Measurements from ENCODE around the gene USP48.
"Not testable (repeated sequence)": the region's sequence is repeated elsewhere in the genome, so short reads cannot be mapped to it uniquely, and the experiment has no call there.

The USP48 gene

GRCh38 chr1:21782868-21783678 lies at the start of gene USP48:
Gene USP48 (minus strand): TSS chr1:21783149. CDS start chr1:21782957, 192 bp downstream.
- no peaks in the 10 kb centered on the region for H3K9me3 Mint-ChIP-seq
- CTCF ChIA-PET: interaction anchor here (1.1 to 1.9 kb wide), 3 partner anchors 21 to 80 kb away, joined by 3 to 11 read pairs (median 4); no protein-coding TSS in a partner anchor
- H3K36me3 Mint-ChIP-seq: peaks cover 15% of the 10 kb centered on the region
- peaks cover 6% of the 10 kb centered on the region for H3K27me3 Mint-ChIP-seq
- H3K27ac Mint-ChIP-seq: peak within 1 kb of the TSS; percentile 99
- H3K4me3 Mint-ChIP-seq: peak within 1 kb of the TSS; percentile 90
- DNase-seq: peak; percentile 97
- peaks cover 32% of the 10 kb centered on the region for H3K4me1 Mint-ChIP-seq

GRCh38 chr1:21831454-21831970 lies 48.6 kb upstream of the USP48 start:
- H3K27me3 Mint-ChIP-seq: no peaks in the 10 kb centered on the region

DNA sequence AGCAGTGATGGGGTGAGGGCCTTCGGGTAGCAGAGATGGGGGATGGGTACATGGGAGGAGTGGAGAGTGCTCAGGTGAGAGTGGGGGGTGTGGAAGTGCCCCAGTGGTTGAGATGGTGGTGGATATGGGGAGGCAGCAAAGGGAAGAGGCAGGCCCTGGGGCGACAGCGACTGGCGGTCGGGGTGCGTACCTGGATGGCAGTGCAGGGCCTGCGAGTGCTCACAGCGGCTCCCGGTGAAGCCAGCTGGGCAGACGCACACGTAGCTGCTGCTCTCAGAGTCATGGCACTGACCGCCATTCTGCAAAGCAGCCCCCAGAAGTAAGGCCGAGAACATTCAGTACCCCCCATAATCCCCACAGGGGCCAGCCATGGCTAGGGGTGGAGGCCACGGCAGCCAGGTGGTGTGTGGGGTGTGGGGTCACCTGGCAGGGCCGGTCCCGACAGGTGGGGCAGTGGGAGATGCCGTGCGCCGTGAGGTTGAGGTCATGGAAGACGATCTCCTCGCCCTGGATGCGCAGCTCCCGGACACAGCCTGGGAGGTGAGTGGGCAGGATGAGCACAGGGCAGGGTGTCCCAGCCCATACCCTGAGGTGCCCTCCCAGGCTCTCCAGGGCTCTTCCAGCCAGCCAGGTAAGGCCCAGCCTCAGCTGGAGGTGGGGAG lies 48.0 kb upstream of the USP48 start:
- Mint-ChIP-seq H3K36me3 (peaks cover 5% of the 10 kb centered on the region), H3K4me3 (no peak overlapping the region), H3K9me3 (peaks cover 16% of the 10 kb centered on the region), H3K27ac (no peak overlapping the region), H3K4me1 (no peaks in the 10 kb centered on the region), H3K27me3 (no peaks in the 10 kb centered on the region)
- DNase-seq: no peak
- CTCF ChIA-PET: no interaction called here

More at GRCh38 chr1:21831454-21831970, 48.6 kb upstream of the USP48 start:
- DNase-seq: no peak
- Mint-ChIP-seq H3K36me3 (peaks cover 5% of the 10 kb centered on the region), H3K27ac (no peak overlapping the region), H3K4me1 (no peaks in the 10 kb centered on the region), H3K9me3 (peaks cover 16% of the 10 kb centered on the region), H3K4me3 (no peak overlapping the region)
- CTCF ChIA-PET: no interaction called here

GRCh38 chr1:21829294-21829693 lies 46.3 kb upstream of the USP48 start:
- DNase-seq: no peak
- H3K4me3 Mint-ChIP-seq: no peak overlapping the region
- no peaks in the 10 kb centered on the region for H3K4me1 Mint-ChIP-seq
- H3K36me3 Mint-ChIP-seq: peaks cover 4% of the 10 kb centered on the region
- CTCF ChIA-PET: no interaction called here
- no peak overlapping the region for H3K27ac Mint-ChIP-seq
- H3K9me3 Mint-ChIP-seq: peaks cover 9% of the 10 kb centered on the region
- H3K27me3 Mint-ChIP-seq: no peaks in the 10 kb centered on the region

DNA sequence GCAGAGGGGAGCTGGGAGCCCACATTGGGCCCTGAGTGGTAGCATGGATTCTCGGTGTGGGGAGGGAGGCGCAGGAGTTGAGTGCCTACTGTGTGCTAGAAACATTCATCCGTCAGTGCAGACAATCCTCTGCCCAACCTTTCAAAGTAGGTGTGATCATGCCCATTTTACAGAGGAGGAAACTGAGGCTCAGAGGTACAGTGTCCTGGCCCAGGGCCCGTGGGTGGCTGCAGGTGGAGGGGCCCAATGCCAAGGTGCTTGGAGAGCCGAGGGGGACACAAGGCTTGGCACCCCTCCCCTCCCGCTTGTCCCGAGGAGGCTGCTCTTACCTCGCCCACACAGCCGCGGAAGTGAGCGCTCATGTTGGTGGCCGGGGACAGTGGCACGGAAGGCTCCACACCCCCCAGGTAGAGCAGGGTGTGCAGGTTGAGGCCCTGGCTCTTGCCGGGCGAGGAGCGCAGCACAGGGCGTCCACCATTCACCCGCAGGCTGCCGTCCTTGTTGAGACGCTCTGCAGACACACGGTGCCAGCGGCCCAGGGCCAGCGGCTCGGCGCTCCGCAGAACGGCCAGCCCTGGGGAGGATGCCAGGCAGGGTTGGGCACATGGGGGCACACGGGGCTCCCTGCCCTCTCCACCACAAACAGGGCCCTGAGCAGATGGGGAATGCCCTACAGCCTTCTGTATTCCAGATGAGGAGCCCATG lies 45.7 kb upstream of the USP48 start:
- Mint-ChIP-seq H3K27me3 (peaks cover 2% of the 10 kb centered on the region), H3K4me3 (no peak overlapping the region), H3K27ac (no peak overlapping the region), H3K4me1 (no peaks in the 10 kb centered on the region), H3K36me3 (no peaks in the 10 kb centered on the region), H3K9me3 (peaks cover 2% of the 10 kb centered on the region)
- CTCF ChIA-PET: no interaction called here
- DNase-seq: no peak

GRCh38 chr1:21828075-21828474 lies 45.1 kb upstream of the USP48 start:
- Mint-ChIP-seq H3K27me3 (peaks cover 5% of the 10 kb centered on the region), H3K27ac (no peak overlapping the region), H3K36me3 (no peaks in the 10 kb centered on the region), H3K4me3 (no peak overlapping the region), H3K9me3 (no peaks in the 10 kb centered on the region), H3K4me1 (no peaks in the 10 kb centered on the region)
- CTCF ChIA-PET: no interaction called here
- no peak for DNase-seq

DNA sequence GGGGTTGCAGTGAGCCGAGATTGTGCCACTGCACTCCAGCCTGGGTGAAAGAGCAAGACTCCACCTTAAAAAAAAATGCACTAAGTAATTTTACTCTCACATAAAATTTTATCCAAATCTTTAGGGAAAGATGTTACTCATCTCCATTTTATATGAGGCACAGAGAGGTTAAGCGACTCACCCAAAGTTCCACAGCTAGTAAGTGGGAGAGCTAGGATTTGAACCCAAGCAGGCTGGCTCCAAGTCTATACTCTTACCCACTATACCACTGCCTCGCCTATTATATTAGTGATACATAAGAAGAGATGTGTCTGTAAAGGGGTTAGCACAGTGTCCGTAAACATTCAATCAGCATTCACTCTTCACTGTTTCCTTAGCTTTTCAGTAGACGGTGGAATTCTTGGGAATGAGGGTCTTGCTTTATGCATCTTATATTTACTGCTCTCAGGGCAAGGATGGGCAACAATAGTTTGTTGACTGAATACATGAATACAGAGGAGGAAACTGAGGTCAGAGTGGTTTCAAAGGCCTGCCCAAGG lies 44.3 kb upstream of the USP48 start:
- no peaks in the 10 kb centered on the region for H3K36me3 Mint-ChIP-seq
- H3K9me3 Mint-ChIP-seq: no peaks in the 10 kb centered on the region
- H3K4me1 Mint-ChIP-seq: no peaks in the 10 kb centered on the region
- DNase-seq: no peak
- peaks cover 5% of the 10 kb centered on the region for H3K27me3 Mint-ChIP-seq
- H3K27ac Mint-ChIP-seq: no peak overlapping the region
- CTCF ChIA-PET: no interaction called here
- H3K4me3 Mint-ChIP-seq: no peak overlapping the region

GRCh38 chr1:21826694-21827093 lies 43.7 kb upstream of the USP48 start:
- H3K27me3 Mint-ChIP-seq, DNase-seq, H3K9me3 Mint-ChIP-seq, H3K4me3 Mint-ChIP-seq, H3K36me3 Mint-ChIP-seq, CTCF ChIA-PET, H3K4me1 Mint-ChIP-seq, H3K27ac Mint-ChIP-seq: not testable (repeated sequence)

DNA sequence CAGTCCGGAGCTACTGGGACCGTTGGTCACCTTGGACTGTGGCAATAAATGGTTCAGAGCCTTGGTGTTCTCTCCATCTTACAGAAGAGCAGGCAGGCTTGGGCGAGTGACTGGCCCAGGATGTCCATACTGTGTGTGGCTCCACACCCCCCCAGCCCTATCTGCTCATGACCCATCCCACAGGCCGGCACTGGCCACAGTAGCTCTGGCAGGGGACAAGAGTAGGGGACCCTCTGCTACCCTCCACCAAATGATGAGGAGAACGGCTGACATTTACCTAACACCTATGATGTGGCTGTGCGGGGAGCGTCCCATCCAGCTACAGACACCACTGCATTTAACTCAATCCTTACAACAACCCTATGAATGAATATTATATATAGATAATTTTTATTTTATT lies 42.4 kb upstream of the USP48 start:
- H3K9me3 Mint-ChIP-seq: no peaks in the 10 kb centered on the region
- H3K4me1 Mint-ChIP-seq: no peaks in the 10 kb centered on the region
- CTCF ChIA-PET: no interaction called here
- H3K36me3 Mint-ChIP-seq: no peaks in the 10 kb centered on the region
- H3K4me3 Mint-ChIP-seq: no peak overlapping the region
- H3K27me3 Mint-ChIP-seq: peaks cover 12% of the 10 kb centered on the region
- DNase-seq: no peak
- no peak overlapping the region for H3K27ac Mint-ChIP-seq

GRCh38 chr1:21824926-21825325 lies 42.0 kb upstream of the USP48 start:
- no peak for DNase-seq

DNA sequence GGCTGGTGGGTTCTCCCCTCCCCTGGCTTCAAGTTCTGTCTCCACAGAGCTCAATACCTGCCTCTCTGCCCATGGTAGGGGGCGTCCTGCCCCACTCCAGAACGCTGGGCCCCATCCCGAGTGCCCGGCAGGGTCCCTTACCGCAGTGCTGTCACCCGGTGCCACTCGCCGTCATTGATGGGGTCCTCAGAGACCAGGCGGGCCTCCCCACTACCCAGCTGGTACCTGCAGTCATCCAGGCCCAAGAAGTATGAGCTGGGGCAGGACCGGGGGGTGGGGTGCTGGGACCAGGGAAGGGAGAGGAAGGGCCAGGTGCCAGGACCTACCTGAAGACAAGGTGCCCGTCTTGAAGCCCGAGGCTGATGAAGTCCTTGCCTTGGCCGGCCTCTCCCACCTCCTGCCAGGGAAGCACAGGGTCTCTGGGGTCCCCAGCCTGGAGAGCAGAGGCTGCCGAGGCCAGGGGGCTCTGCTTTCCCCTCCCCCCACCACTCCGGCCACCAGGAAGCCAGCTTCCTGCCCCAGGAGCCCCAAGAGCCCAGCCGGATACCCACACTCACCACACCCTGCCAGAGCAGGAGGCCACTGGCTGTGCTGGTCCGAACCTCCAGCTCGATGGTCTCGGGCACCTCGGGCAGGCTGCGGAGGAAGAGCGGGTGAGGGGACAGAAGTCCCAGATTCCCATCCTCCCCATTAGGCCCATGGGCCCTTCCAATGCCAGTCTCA lies 41.2 kb upstream of the USP48 start:
- no peak overlapping the region for H3K4me3 Mint-ChIP-seq
- H3K4me1 Mint-ChIP-seq: no peaks in the 10 kb centered on the region
- no peaks in the 10 kb centered on the region for H3K9me3 Mint-ChIP-seq
- CTCF ChIA-PET: no interaction called here
- DNase-seq: no peak
- no peak overlapping the region for H3K27ac Mint-ChIP-seq
- peaks cover 12% of the 10 kb centered on the region for H3K27me3 Mint-ChIP-seq
- no peaks in the 10 kb centered on the region for H3K36me3 Mint-ChIP-seq

More at GRCh38 chr1:21824926-21825325, 42.0 kb upstream of the USP48 start:
- CTCF ChIA-PET: no interaction called here
- Mint-ChIP-seq H3K4me3 (no peak overlapping the region), H3K9me3 (no peaks in the 10 kb centered on the region), H3K36me3 (no peaks in the 10 kb centered on the region), H3K27ac (no peak overlapping the region), H3K4me1 (no peaks in the 10 kb centered on the region), H3K27me3 (peaks cover 12% of the 10 kb centered on the region)

GRCh38 chr1:21823206-21823979 lies 40.4 kb upstream of the USP48 start:
- no peak for DNase-seq
- Mint-ChIP-seq H3K27ac (no peak overlapping the region), H3K4me1 (peaks cover 3% of the 10 kb centered on the region), H3K9me3 (no peaks in the 10 kb centered on the region), H3K4me3 (no peak overlapping the region), H3K27me3 (peaks cover 12% of the 10 kb centered on the region), H3K36me3 (no peaks in the 10 kb centered on the region)
- CTCF ChIA-PET: no interaction called here

GRCh38 chr1:21822349-21822748 lies 39.4 kb upstream of the USP48 start:
- Mint-ChIP-seq H3K36me3 (no peaks in the 10 kb centered on the region), H3K9me3 (no peaks in the 10 kb centered on the region), H3K27ac (no peak overlapping the region), H3K4me1 (peaks cover 4% of the 10 kb centered on the region), H3K4me3 (no peak overlapping the region), H3K27me3 (peaks cover 12% of the 10 kb centered on the region)
- CTCF ChIA-PET: no interaction called here
- DNase-seq: no peak
